ENCODE data around the gene SKOR1. TPM values are rescaled to one million over a fixed set of nuclear protein-coding genes. Genes with fewer than 3 reads are reported as not detected.

SKOR1 gene
- total RNA-seq, 1 experiment from 2014 or later: 0.22 TPM

DNA sequence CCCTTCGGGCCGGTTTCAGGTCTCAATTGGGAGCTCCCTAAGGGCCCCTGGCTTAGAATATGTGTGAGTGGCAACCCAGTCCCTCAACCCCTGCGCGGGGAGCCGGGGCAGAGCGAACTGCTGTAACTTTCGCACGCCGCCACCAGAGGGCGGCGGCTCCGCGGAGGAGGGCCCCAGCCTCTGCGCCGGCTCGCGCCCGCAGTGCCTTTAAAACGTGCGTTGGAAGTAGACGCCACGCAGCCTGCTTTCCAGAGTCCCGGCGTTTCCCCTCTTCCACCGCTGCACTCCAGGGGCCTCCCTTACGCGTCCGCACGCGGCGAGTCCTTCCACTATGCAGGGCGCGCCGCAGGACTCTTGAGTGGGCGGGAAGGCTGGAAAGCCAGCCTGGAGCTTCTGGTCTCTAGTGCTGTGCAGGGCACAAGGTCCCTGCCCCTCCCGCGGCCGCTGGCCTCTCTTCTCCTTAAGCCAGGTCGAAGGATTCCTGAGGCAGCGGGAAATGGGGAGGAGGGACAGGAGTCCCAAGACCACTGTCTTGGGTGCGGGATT lies 38.2 kb downstream of the SKOR1 start:
- POLR2A ChIA-PET: interaction anchor here (0.8 to 2.2 kb wide), 3 partner anchors 10 to 190 kb away, joined by 3 to 5 read pairs (median 4); partner anchors contain the start of gene PIAS1
- CTCF ChIA-PET: interaction anchor here (0.5 to 2.5 kb wide), 39 partner anchors 10 to 443 kb away, joined by 3 to 43 read pairs (median 4); partner anchors contain the start of gene PIAS1
- Mint-ChIP-seq H3K27me3 (ENCODE audit: low read depth) (peaks cover 26% of the 10 kb centered on the region), H3K36me3 (no peaks in the 10 kb centered on the region), H3K4me1 (peaks cover 18% of the 10 kb centered on the region), H3K27ac (no peak overlapping the region), H3K9me3 (no peaks in the 10 kb centered on the region), H3K4me3 (peak overlapping the region; percentile 65)
- DNase-seq (ENCODE audit: low spot score) (peak; percentile 85), ATAC-seq (peak; percentile 95)
- TF ChIP-seq IRF2 (CRISPR knock-in tag; IDR thresholded peaks at IDR 0.05; ENCODE audit: borderline replicate concordance, low read depth) (no peak), SMAD4 (CRISPR knock-in tag; IDR thresholded peaks at IDR 0.05) (0 out of 2 replicates have a peak, but pooled peaks have one; percentile 40), ZNF671 (CRISPR knock-in tag; IDR thresholded peaks at IDR 0.05) (no peak), FOXP1 (CRISPR knock-in tag; IDR thresholded peaks at IDR 0.05; ENCODE audit: borderline replicate concordance) (peak; percentile 48; the same call in 1 of the 2 replicates), KAT7 (CRISPR knock-in tag; IDR thresholded peaks at IDR 0.05; ENCODE audit: borderline replicate concordance) (no peak), FOXJ3 (CRISPR knock-in tag; IDR thresholded peaks at IDR 0.05; ENCODE audit: borderline replicate concordance) (no peak), NR3C1 (CRISPR knock-in tag; conservative IDR thresholded peaks at IDR 0.05; ENCODE audit: low read depth) (no peak), ESRRA (CRISPR knock-in tag; IDR thresholded peaks at IDR 0.05; ENCODE audit: borderline replicate concordance) (no peak), NR2C2 (CRISPR knock-in tag; IDR thresholded peaks at IDR 0.05) (no peak), ZNF317 (CRISPR knock-in tag; IDR thresholded peaks at IDR 0.05; ENCODE audit: borderline replicate concordance, low read depth) (no peak), TEAD4 (CRISPR knock-in tag; IDR thresholded peaks at IDR 0.05) (peak; percentile 42; the same call in 1 of the 2 replicates), OVOL2 (CRISPR knock-in tag; IDR thresholded peaks at IDR 0.05; ENCODE audit: borderline replicate concordance) (no peak), TP53 (CRISPR knock-in tag; IDR thresholded peaks at IDR 0.05) (no peak), CREM (CRISPR knock-in tag; IDR thresholded peaks at IDR 0.05) (peak; percentile 72; the same call in 1 of the 2 replicates), ZNF263 (CRISPR knock-in tag; IDR thresholded peaks at IDR 0.05; ENCODE audit: low read depth) (peak; percentile 71; the same call in 1 of the 2 replicates), ZNF138 (CRISPR knock-in tag; conservative IDR thresholded peaks at IDR 0.05) (no peak), ZNF121 (CRISPR knock-in tag; IDR thresholded peaks at IDR 0.05) (no peak)
- TF ChIP-seq, protein P1, sequence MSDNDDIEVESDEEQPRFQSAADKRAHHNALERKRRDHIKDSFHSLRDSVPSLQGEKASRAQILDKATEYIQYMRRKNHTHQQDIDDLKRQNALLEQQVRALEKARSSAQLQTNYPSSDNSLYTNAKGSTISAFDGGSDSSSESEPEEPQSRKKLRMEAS (CRISPR knock-in tag; IDR thresholded peaks at IDR 0.05): peak; percentile 93
- TF ChIP-seq, protein P2, sequence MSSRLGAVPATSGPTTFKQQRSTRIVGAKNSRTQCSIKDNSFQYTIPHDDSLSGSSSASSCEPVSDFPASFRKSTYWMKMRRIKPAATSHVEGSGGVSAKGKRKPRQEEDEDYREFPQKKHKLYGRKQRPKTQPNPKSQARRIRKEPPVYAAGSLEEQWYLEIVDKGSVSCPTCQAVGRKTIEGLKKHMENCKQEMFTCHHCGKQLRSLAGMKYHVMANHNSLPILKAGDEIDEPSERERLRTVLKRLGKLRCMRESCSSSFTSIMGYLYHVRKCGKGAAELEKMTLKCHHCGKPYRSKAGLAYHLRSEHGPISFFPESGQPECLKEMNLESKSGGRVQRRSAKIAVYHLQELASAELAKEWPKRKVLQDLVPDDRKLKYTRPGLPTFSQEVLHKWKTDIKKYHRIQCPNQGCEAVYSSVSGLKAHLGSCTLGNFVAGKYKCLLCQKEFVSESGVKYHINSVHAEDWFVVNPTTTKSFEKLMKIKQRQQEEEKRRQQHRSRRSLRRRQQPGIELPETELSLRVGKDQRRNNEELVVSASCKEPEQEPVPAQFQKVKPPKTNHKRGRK (CRISPR knock-in tag; IDR thresholded peaks at IDR 0.05; ENCODE audit: borderline replicate concordance): no peak
- TF ChIP-seq, protein P3, sequence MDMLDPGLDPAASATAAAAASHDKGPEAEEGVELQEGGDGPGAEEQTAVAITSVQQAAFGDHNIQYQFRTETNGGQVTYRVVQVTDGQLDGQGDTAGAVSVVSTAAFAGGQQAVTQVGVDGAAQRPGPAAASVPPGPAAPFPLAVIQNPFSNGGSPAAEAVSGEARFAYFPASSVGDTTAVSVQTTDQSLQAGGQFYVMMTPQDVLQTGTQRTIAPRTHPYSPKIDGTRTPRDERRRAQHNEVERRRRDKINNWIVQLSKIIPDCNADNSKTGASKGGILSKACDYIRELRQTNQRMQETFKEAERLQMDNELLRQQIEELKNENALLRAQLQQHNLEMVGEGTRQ (CRISPR knock-in tag; IDR thresholded peaks at IDR 0.05): no peak
- TF ChIP-seq, protein P4, sequence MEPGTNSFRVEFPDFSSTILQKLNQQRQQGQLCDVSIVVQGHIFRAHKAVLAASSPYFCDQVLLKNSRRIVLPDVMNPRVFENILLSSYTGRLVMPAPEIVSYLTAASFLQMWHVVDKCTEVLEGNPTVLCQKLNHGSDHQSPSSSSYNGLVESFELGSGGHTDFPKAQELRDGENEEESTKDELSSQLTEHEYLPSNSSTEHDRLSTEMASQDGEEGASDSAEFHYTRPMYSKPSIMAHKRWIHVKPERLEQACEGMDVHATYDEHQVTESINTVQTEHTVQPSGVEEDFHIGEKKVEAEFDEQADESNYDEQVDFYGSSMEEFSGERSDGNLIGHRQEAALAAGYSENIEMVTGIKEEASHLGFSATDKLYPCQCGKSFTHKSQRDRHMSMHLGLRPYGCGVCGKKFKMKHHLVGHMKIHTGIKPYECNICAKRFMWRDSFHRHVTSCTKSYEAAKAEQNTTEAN (CRISPR knock-in tag; IDR thresholded peaks at IDR 0.05): no peak
- TF ChIP-seq, protein P5, sequence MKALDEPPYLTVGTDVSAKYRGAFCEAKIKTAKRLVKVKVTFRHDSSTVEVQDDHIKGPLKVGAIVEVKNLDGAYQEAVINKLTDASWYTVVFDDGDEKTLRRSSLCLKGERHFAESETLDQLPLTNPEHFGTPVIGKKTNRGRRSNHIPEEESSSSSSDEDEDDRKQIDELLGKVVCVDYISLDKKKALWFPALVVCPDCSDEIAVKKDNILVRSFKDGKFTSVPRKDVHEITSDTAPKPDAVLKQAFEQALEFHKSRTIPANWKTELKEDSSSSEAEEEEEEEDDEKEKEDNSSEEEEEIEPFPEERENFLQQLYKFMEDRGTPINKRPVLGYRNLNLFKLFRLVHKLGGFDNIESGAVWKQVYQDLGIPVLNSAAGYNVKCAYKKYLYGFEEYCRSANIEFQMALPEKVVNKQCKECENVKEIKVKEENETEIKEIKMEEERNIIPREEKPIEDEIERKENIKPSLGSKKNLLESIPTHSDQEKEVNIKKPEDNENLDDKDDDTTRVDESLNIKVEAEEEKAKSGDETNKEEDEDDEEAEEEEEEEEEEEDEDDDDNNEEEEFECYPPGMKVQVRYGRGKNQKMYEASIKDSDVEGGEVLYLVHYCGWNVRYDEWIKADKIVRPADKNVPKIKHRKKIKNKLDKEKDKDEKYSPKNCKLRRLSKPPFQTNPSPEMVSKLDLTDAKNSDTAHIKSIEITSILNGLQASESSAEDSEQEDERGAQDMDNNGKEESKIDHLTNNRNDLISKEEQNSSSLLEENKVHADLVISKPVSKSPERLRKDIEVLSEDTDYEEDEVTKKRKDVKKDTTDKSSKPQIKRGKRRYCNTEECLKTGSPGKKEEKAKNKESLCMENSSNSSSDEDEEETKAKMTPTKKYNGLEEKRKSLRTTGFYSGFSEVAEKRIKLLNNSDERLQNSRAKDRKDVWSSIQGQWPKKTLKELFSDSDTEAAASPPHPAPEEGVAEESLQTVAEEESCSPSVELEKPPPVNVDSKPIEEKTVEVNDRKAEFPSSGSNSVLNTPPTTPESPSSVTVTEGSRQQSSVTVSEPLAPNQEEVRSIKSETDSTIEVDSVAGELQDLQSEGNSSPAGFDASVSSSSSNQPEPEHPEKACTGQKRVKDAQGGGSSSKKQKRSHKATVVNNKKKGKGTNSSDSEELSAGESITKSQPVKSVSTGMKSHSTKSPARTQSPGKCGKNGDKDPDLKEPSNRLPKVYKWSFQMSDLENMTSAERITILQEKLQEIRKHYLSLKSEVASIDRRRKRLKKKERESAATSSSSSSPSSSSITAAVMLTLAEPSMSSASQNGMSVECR (CRISPR knock-in tag; IDR thresholded peaks at IDR 0.05; ENCODE audit: borderline replicate concordance): no peak
- TF ChIP-seq, protein P6, sequence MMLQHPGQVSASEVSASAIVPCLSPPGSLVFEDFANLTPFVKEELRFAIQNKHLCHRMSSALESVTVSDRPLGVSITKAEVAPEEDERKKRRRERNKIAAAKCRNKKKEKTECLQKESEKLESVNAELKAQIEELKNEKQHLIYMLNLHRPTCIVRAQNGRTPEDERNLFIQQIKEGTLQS (CRISPR knock-in tag; conservative IDR thresholded peaks at IDR 0.05): no peak
- TF ChIP-seq, protein P7, sequence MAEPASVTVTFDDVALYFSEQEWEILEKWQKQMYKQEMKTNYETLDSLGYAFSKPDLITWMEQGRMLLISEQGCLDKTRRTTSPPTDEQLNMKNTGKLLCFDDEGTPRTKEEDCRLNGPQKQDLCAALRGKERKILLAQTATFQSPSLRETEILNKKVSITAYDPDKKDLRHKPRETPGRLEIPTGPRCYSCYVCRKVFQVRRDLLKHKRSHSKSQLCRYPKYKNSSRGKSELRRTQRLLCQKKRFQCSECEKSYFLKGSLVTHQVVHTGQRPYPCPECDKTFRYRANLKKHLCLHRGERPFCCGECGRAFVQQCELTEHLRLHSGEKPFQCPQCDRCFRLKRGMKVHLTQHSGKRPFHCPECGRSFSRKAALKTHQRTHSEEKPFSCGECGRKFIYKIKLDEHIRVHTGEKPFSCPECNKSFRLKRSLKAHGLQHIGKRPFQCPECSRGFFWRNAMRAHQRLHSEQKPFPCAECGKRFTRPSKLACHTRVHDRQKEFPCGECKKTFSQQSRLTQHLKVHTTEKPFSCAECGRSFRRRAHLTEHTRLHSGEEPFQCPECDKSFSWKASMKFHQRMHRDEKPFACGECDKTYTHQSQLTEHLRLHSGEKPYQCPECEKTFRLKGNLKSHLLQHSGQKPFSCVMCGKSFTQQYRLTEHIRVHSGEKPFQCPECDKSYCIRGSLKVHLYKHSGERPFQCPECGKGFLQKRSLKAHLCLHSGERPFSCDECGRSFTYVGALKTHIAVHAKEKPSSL (CRISPR knock-in tag; conservative IDR thresholded peaks at IDR 0.05): no peak
- TF ChIP-seq, protein P8, sequence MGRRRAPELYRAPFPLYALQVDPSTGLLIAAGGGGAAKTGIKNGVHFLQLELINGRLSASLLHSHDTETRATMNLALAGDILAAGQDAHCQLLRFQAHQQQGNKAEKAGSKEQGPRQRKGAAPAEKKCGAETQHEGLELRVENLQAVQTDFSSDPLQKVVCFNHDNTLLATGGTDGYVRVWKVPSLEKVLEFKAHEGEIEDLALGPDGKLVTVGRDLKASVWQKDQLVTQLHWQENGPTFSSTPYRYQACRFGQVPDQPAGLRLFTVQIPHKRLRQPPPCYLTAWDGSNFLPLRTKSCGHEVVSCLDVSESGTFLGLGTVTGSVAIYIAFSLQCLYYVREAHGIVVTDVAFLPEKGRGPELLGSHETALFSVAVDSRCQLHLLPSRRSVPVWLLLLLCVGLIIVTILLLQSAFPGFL (CRISPR knock-in tag; IDR thresholded peaks at IDR 0.05; ENCODE audit: borderline replicate concordance): no peak

Data from WTC11 (cell line).